Mesothelial cell of epicardium (in vitro differentiated cells): ENCODE measurements around the gene ZNF768. TPM values are rescaled to one million over a fixed set of nuclear protein-coding genes. Genes with fewer than 3 reads are reported as not detected.

Source experiments
- DNase-seq, 2 experiments: peaks; one replicate each; pipeline ENCODE4 v3.0.0; 2021; ENCODE audit warnings: low spot score in 2 of 2; ENCODE audit not compliant: unreplicated experiment in 2 of 2
- H3K27ac Mint-ChIP-seq: 2 replicates; pipeline ENCODE4 v1.8.0; 2021; ENCODE audit warnings: mixed read lengths
- H3K27me3 Mint-ChIP-seq: 2 replicates; pipeline ENCODE4 v1.8.0; 2021; ENCODE audit warnings: low read depth, mixed read lengths
- H3K36me3 Mint-ChIP-seq: 2 replicates; pipeline ENCODE4 v1.8.0; 2021; ENCODE audit warnings: mixed read lengths
- H3K4me1 Mint-ChIP-seq: 2 replicates; pipeline ENCODE4 v1.8.0; 2021; ENCODE audit warnings: mixed read lengths
- H3K4me3 Mint-ChIP-seq: 2 replicates; pipeline ENCODE4 v1.8.0; 2021; ENCODE audit warnings: mild to moderate bottlenecking, moderate library complexity, mixed read lengths
- H3K9me3 Mint-ChIP-seq: 2 replicates; pipeline ENCODE4 v1.8.0; 2021; ENCODE audit warnings: mixed read lengths
- CTCF ChIP-seq: fragments of 200-600 bp; sonication (generic); IDR thresholded peaks from one replicate; pipeline ENCODE4 v1.5.0; 2021; ENCODE audit warnings: antibody characterized with exemption; ENCODE audit not compliant: unreplicated experiment
- total RNA-seq: library from RNA; stranded (reverse); gene quantifications from 3 replicates; pipeline ENCODE4 v1.2.1, GENCODE V29; 2021

The ZNF768 gene
- total RNA-seq, 1 donor from 2014 or later: 41.2 TPM

- no peaks in the 10 kb centered on the region for H3K9me3 Mint-ChIP-seq
- peaks cover 10% of the 10 kb centered on the region for H3K36me3 Mint-ChIP-seq
- H3K4me1 Mint-ChIP-seq: peaks cover 24% of the 10 kb centered on the region
- no peak for TF ChIP-seq CTCF
- DNase-seq: no peak
- H3K27ac Mint-ChIP-seq: peak overlapping the region; percentile 90
- peak overlapping the region; percentile 80 for H3K4me3 Mint-ChIP-seq
- H3K27me3 Mint-ChIP-seq: no peaks in the 10 kb centered on the region
Measured at GRCh38 chr16:30558789-30559377, 32.5 kb upstream of the ZNF768 start.

GRCh38 chr16:30557957-30558788 lies 31.8 kb upstream of the ZNF768 start, which contains the start of gene ZNF764:
Gene ZNF764 (minus strand): TSS chr16:30558374. CDS start chr16:30558182, 192 bp downstream.
- Mint-ChIP-seq H3K27ac (peak within 1 kb of the TSS; percentile 90), H3K36me3 (peaks cover 17% of the 10 kb centered on the region), H3K9me3 (no peaks in the 10 kb centered on the region), H3K4me1 (peaks cover 24% of the 10 kb centered on the region), H3K4me3 (peak within 1 kb of the TSS; percentile 80), H3K27me3 (no peaks in the 10 kb centered on the region)
- no peak for TF ChIP-seq CTCF
- peak; percentile 75 to 86 for DNase-seq

GRCh38 chr16:30557707-30557956 lies 31.3 kb upstream of the ZNF768 start:
- Mint-ChIP-seq H3K9me3 (no peaks in the 10 kb centered on the region), H3K4me3 (peak overlapping the region; percentile 80), H3K27ac (peak overlapping the region; percentile 85), H3K27me3 (no peaks in the 10 kb centered on the region), H3K36me3 (peaks cover 21% of the 10 kb centered on the region), H3K4me1 (peaks cover 24% of the 10 kb centered on the region)
- no peak for DNase-seq
- TF ChIP-seq CTCF: no peak

- Mint-ChIP-seq H3K27ac (peak overlapping the region; percentile 64), H3K4me1 (peaks cover 23% of the 10 kb centered on the region), H3K4me3 (peak overlapping the region; percentile 45), H3K9me3 (no peaks in the 10 kb centered on the region), H3K36me3 (peaks cover 23% of the 10 kb centered on the region), H3K27me3 (no peaks in the 10 kb centered on the region)
- TF ChIP-seq CTCF: no peak
- no peak for DNase-seq
Measured at GRCh38 chr16:30556125-30556473, 29.7 kb upstream of the ZNF768 start.

GRCh38 chr16:30555315-30556124 lies 29.2 kb upstream of the ZNF768 start:
- Mint-ChIP-seq H3K27me3 (no peaks in the 10 kb centered on the region), H3K27ac (peak overlapping the region; percentile 64), H3K4me3 (peak overlapping the region; percentile 45), H3K4me1 (peaks cover 20% of the 10 kb centered on the region), H3K9me3 (no peaks in the 10 kb centered on the region), H3K36me3 (peaks cover 23% of the 10 kb centered on the region)
- TF ChIP-seq CTCF: no peak
- DNase-seq: no peak
